Upper lobe of left lung (tissue), 4 donors: ENCODE data around the gene POTEF.

Experiments
- CTCF ChIP-seq, 6 experiments: fragments of 450-650 bp in 4 of 6; fragments of 200-600 bp in 2 of 6; sonication (generic) in 2 of 6; IDR thresholded peaks; one replicate each; pipeline ENCODE4 v1.5.1; 2016 to 2019; ENCODE audit warnings: antibody characterized with exemption in 6 of 6
- EP300 ChIP-seq, 4 donors: sonication (generic); formaldehyde crosslinking; IDR thresholded peaks; one replicate each; pipeline ENCODE4 v1.5.1; 2017; ENCODE audit warnings: antibody characterized with exemption in 4 of 4, control low read depth in 2 of 4

DNA sequence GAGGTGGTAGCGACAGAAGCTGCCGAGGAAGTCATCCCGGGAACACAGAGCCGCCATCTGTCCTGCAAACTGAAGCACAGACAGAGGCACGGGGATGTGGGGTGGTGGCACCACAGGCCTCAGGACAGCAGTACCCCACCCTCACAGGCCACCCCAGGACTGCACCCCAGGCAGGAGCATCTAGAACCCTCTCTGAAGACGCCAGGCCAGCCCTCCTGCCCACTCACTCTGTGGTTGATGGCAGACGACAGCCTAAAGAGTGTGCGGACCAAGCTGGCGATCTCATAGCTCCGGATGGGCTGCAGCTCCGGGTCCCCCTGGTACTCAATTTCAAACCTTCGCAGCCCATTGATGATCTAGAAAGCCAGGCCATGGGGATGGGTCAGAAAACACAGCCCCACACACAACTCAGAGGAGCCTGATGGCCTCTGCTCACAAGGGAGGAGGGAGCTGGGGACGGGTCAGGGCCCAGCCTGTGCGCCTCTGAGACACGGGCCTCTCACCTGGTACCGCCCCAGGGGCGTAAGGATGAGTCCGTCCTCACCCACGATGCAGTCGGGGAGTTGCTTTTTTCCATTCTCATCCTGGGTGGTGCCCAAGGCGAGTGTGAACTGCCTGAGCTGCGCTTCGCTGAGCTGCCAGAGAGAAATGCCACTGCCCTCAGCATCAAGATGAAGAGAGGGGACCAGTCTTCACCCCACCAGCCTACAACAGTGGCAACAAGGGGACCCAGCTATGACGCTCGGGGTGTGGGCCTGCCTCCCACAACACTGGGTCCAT, 24.0 kb upstream of the POTEF start:
- no peak for TF ChIP-seq CTCF (IDR thresholded peaks at IDR 0.05)
- TF ChIP-seq EP300 (IDR thresholded peaks at IDR 0.05): no peak
